GM12878 (cell line): ENCODE measurements around the gene GSK3A. TPM values are rescaled to one million over a fixed set of nuclear protein-coding genes. Genes with fewer than 3 reads are reported as not detected.

Experiments used
- ATAC-seq: fragments of 200-7000 bp; cut with Tn5 transposase; 3 replicates; pipeline ENCODE4 v1.9.1; 2020; ENCODE audit warnings: mild to moderate bottlenecking, moderate library complexity
- BruUV-seq: library from RNA; stranded (reverse); fragments of 400-500 nt; replicated peaks from 2 replicates; lab custom pipeline; 2021; lab: Mats Ljungman, UMichigan
- CTCF ChIA-PET: fragments of 300-600 bp; sonication (Branson Sonifier 250); formaldehyde crosslinking; extraction: SDS; loops from one replicate; lab custom pipeline; 2021; ENCODE audit warnings: inconsistent platforms; lab: Yijun Ruan, JAX
- POLR2A ChIA-PET: fragments of 350-600 bp; formaldehyde crosslinking; extraction: SDS; loops from one replicate; lab custom pipeline; 2021; ENCODE audit warnings: inconsistent platforms; lab: Charles Lee
- RAD21 ChIA-PET: fragments of 300-600 bp; sonication (Branson Sonifier 250); formaldehyde crosslinking; loops from one replicate; lab custom pipeline; 2023; ENCODE audit warnings: antibody characterized with exemption; ENCODE audit not compliant: unreplicated experiment; lab: Charles Lee
- SMC1A ChIA-PET: fragments of 300-600 bp; sonication (Branson Sonifier 250); formaldehyde crosslinking; loops from one replicate; lab custom pipeline; 2023; ENCODE audit not compliant: unreplicated experiment, uncharacterized antibody; lab: Charles Lee
- DNase-seq: peaks from one replicate; pipeline ENCODE4 v3.0.0-alpha.2; 2011; ENCODE audit warnings: low read depth, low spot score
- FAIRE-seq: peaks from 3 replicates; lab custom pipeline; 2011; peaks lifted over from hg19 to GRCh38; lab: Jason Lieb, UNC
- H2AFZ ChIP-seq: 2 replicates; pipeline ENCODE4 v1.6.0; 2011; ENCODE audit warnings: low read depth, low read length, control low read depth; ENCODE audit not compliant: control insufficient read depth
- H3K27ac ChIP-seq: 2 replicates; pipeline ENCODE4 v1.5.1; 2011; ENCODE audit warnings: control low read depth; ENCODE audit not compliant: control insufficient read depth, insufficient read depth
- H3K27me3 ChIP-seq, 2 experiments: replicated peaks in 1 of 2; 2 replicates each; pipeline versions ENCODE4 v1.6.0 to v1.6.1; 2011; ENCODE audit warnings: low read length in 1 of 2; ENCODE audit not compliant: control insufficient read depth in 2 of 2, insufficient read depth in 2 of 2
- H3K36me3 ChIP-seq, 2 experiments: 2 replicates each; pipeline ENCODE4 v1.5.1; 2011; ENCODE audit warnings: low read length in 1 of 2; ENCODE audit not compliant: control insufficient read depth in 2 of 2, insufficient read depth in 2 of 2
- H3K4me1 ChIP-seq: 2 replicates; pipeline ENCODE4 v1.6.1; 2011; ENCODE audit warnings: mild to moderate bottlenecking, low read length, moderate library complexity, mixed read lengths; ENCODE audit not compliant: control insufficient read depth, insufficient read depth
- H3K4me2 ChIP-seq: 2 replicates; pipeline ENCODE4 v1.6.0; 2011; ENCODE audit warnings: control low read depth; ENCODE audit not compliant: control insufficient read depth, insufficient read depth
- H3K4me3 ChIP-seq: fragments of 200-600 bp; sonication (generic); 2 replicates; pipeline ENCODE4 v1.5.1; 2016
- H3K79me2 ChIP-seq: 2 replicates; pipeline ENCODE4 v1.6.0; 2011; ENCODE audit warnings: low read length; ENCODE audit not compliant: control insufficient read depth, insufficient read depth
- H3K9ac ChIP-seq: 2 replicates; pipeline ENCODE4 v1.8.0; 2011; ENCODE audit warnings: low read length, control low read depth, mixed read lengths; ENCODE audit not compliant: control insufficient read depth, insufficient read depth
- H3K9me3 ChIP-seq: replicated peaks from 3 replicates; pipeline ENCODE4 v1.5.1; 2011; ENCODE audit warnings: mild to moderate bottlenecking, low read length; ENCODE audit not compliant: control insufficient read depth, insufficient read depth
- H4K20me1 ChIP-seq: 2 replicates; pipeline ENCODE4 v1.6.0; 2011; ENCODE audit not compliant: control insufficient read depth, insufficient read depth
- ATF3 ChIP-seq: IDR thresholded peaks from 2 replicates; pipeline ENCODE4 v1.6.1; 2011; ENCODE audit warnings: low read depth, mild to moderate bottlenecking, low read length, moderate library complexity, borderline replicate concordance; ENCODE audit errors: extremely low read depth
- CHD4 ChIP-seq: fragments of 200-600 bp; sonication (generic); IDR thresholded peaks from 2 replicates; pipeline ENCODE4 v1.6.1; 2016; ENCODE audit warnings: mild to moderate bottlenecking
- E2F8 ChIP-seq: fragments of 450-650 bp; IDR thresholded peaks from 2 replicates; pipeline ENCODE4 v1.6.1; 2018; ENCODE audit warnings: mild to moderate bottlenecking, low read depth, moderate library complexity; ENCODE audit not compliant: partially characterized antibody
- EP300 ChIP-seq, 2 experiments: fragments of 150-350 bp in 1 of 2; IDR thresholded peaks; 2 replicates each; pipeline ENCODE4 v1.6.1; 2011 to 2012; ENCODE audit warnings: low read depth in 2 of 2, low read length in 2 of 2, borderline replicate concordance in 1 of 2, improper control_type of control experiment in 1 of 2, inconsistent platforms in 1 of 2; ENCODE audit not compliant: control insufficient read depth in 1 of 2
- HDAC2 ChIP-seq: fragments of 200-600 bp; sonication (generic); IDR thresholded peaks from 2 replicates; pipeline ENCODE4 v1.6.1; 2017
- MEF2A ChIP-seq: IDR thresholded peaks from 2 replicates; pipeline ENCODE4 v1.6.1; 2011; ENCODE audit warnings: low read depth, mild to moderate bottlenecking, low read length, moderate library complexity; ENCODE audit not compliant: insufficient read depth
- RAD51 ChIP-seq: fragments of 450-650 bp; IDR thresholded peaks from 2 replicates; pipeline ENCODE4 v1.6.1; 2016; ENCODE audit warnings: moderate library complexity, mild to moderate bottlenecking, inconsistent platforms
- RELB ChIP-seq: fragments of 450-650 bp; IDR thresholded peaks from 2 replicates; pipeline ENCODE4 v1.6.1; 2017; ENCODE audit warnings: low read depth, mild to moderate bottlenecking, moderate library complexity
- ZNF274 ChIP-seq: IDR thresholded peaks from one replicate; pipeline ENCODE4 v1.8.0; 2011; ENCODE audit not compliant: insufficient read length, insufficient read depth
- ZZZ3 ChIP-seq: IDR thresholded peaks from 2 replicates; pipeline ENCODE4 v1.6.1; 2011; ENCODE audit warnings: low read depth; ENCODE audit not compliant: control insufficient read depth, insufficient read length
- WGBS: methylation state at CpG from one replicate; pipeline ENCODE4 v1.1.6; 2016; ENCODE audit warnings: low lambda C conversion rate; ENCODE audit not compliant: insufficient replicate concordance, insufficient coverage; ENCODE audit errors: missing lambda C conversion rate; 5-methylcytosine and 5-hydroxymethylcytosine counted together
- in situ Hi-C: fragments of 300-500 bp; cut with MboI; formaldehyde crosslinking; loops from 9 replicates; pipeline ENCODE4 v1.14.3; 2018; ENCODE audit warnings: mixed read lengths
- intact Hi-C: fragments of 100-400 bp; cut with micrococcal nuclease; formaldehyde crosslinking; loops from one replicate; pipeline ENCODE4 v1.14.2; 2022; ENCODE audit not compliant: unreplicated experiment
- polyA plus RNA-seq, 11 experiments: library from polyadenylated mRNA; depleted of rRNA in 4 of 11; unstranded in 6 of 11; stranded (reverse) in 5 of 11; fragments of >200 nt; fragmentation: Nextera tagmentation in 4 of 11; fragmentation: Illumina TruSeq in 1 of 11; extraction: Ambion mirVana in 4 of 11; extraction: Trizol in 1 of 11; gene quantifications; 1 replicate in 1 of 11; 2 replicates in 10 of 11; pipeline versions ENCODE4 v1.2.1 to v1.2.3, GENCODE V29; 2011 to 2016; ENCODE audit warnings: inconsistent platforms in 2 of 11, missing spikeins in 2 of 11, low read depth in 1 of 11
- total RNA-seq, 4 experiments: library from RNA; depleted of rRNA in 3 of 4; stranded (reverse); fragments of >200 nt in 3 of 4; fragmentation: Illumina TruSeq in 1 of 4; extraction: Trizol in 1 of 4; gene quantifications; 2 replicates each; pipeline versions ENCODE4 v1.2.1 to v1.2.3, GENCODE V29; 2013 to 2021

GSK3A gene
- total and polyA plus RNA-seq, 10 of the 15 experiments (the other 5 are each of a cell fraction or from before 2014, with no cell fraction given) = 1.00 to 47.9 (median 15.2) TPM

- no peak for FAIRE-seq
- ChIA-PET SMC1A (interaction anchor here (0.8 to 1.4 kb wide), 4 partner anchors 36 to 83 kb away, joined by 3 read pairs; no protein-coding TSS in a partner anchor), RAD21 (interaction anchor here (0.6 kb wide), 1 partner anchor 316 kb away, joined by 3 read pairs; no protein-coding TSS in a partner anchor), CTCF (interaction anchor here (1.0 to 1.2 kb wide), 4 partner anchors 9 to 82 kb away, joined by 3 to 4 read pairs (median 4); no protein-coding TSS in a partner anchor), POLR2A (interaction anchor here (0.6 to 0.9 kb wide), 3 partner anchors 8 to 26 kb away, joined by 3 to 4 read pairs (median 3); no protein-coding TSS in a partner anchor)
- Histone ChIP-seq H3K9ac (no peak overlapping the region), H3K27ac (no peak overlapping the region), H3K9me3 (no peaks in the 10 kb centered on the region; the same call in 2 of the 3 replicates), H3K36me3 (no peaks in the 10 kb centered on the region; a peak in 2 of 4 replicates), H3K4me2 (no peak overlapping the region), H2AFZ (no peak overlapping the region), H3K79me2 (no peaks in the 10 kb centered on the region), H3K4me3 (no peak overlapping the region), H4K20me1 (no peaks in the 10 kb centered on the region), H3K27me3 (no peaks in the 10 kb centered on the region), H3K4me1 (no peaks in the 10 kb centered on the region)
- TF ChIP-seq HDAC2 = no peak
- TF ChIP-seq EP300 (IDR thresholded peaks at IDR 0.05; ENCODE audit: borderline replicate concordance in 1 of 2, control insufficient read depth in 1 of 2, low read depth in 2 of 2, low read length in 2 of 2) = no peak
- ATAC-seq = no peak
- DNase-seq = no peak
- 95% methylated on average over 1 of the region's 1 CpG for WGBS
- in situ Hi-C loops = no loop called here
- intact Hi-C loops = no loop called here
- BruUV-seq = no TSS peak
Measured at GRCh38 chr19:42191330-42191729, 51.1 kb downstream of the GSK3A start.

- Histone ChIP-seq H3K27ac (no peak overlapping the region), H3K4me2 (no peak overlapping the region), H3K4me1 (peaks cover 11% of the 10 kb centered on the region), H3K36me3 (no peaks in the 10 kb centered on the region), H2AFZ (no peak overlapping the region), H3K27me3 (no peaks in the 10 kb centered on the region), H4K20me1 (no peaks in the 10 kb centered on the region), H3K9me3 (no peaks in the 10 kb centered on the region), H3K79me2 (no peaks in the 10 kb centered on the region), H3K4me3 (no peak overlapping the region), H3K9ac (no peak overlapping the region)
- ChIA-PET POLR2A (interaction anchor here (0.9 kb wide), 1 partner anchor 56 kb away, joined by 3 read pairs; no protein-coding TSS in a partner anchor), RAD21 (interaction anchor here (1.3 kb wide), 2 partner anchors 27 to 53 kb away, joined by 3 read pairs; partner anchors contain the start of gene GSK3A), SMC1A (interaction anchor here (0.8 to 0.9 kb wide), 2 partner anchors 8 to 10 kb away, joined by 3 read pairs; no protein-coding TSS in a partner anchor), CTCF (interaction anchor here (0.9 to 7.4 kb wide), 3 partner anchors 56 to 90 kb away, joined by 4 to 51 read pairs (median 6); partner anchors contain the start of gene POU2F2)
- DNase-seq = no peak
- no peak for FAIRE-seq
- intact Hi-C loops (no loop called here), in situ Hi-C loops (loop anchor here (5.0 kb wide), 1 partner anchor 82 kb away; no protein-coding TSS in a partner anchor)
- ATAC-seq = no peak
- BruUV-seq = no TSS peak
- 33% methylated on average over 3 of the region's 3 CpGs for WGBS
- no peak for TF ChIP-seq RAD51
- no peak for TF ChIP-seq ZNF274
- no peak for TF ChIP-seq E2F8
- TF ChIP-seq ZZZ3 = no peak
- no peak for TF ChIP-seq ATF3
- TF ChIP-seq CHD4 = no peak
- no peak for TF ChIP-seq MEF2A
- TF ChIP-seq RELB = no peak
Measured at GRCh38 chr19:42189133-42189532, 53.3 kb downstream of the GSK3A start.
